ENCODE measurements around the gene CPA5. TPM values are rescaled to one million over a fixed set of nuclear protein-coding genes. Genes with fewer than 3 reads are reported as not detected.

CPA5 gene
- total and polyA plus RNA-seq, 4 experiments from 2014 or later, result 12.3 to 23.7 TPM; not detected in 2

- H3K27ac Mint-ChIP-seq, result no peak overlapping the region
- Histone ChIP-seq H3K4me3 (ENCODE audit: low read length in 2 of 2) (no peak overlapping the region), H3K9me3 (ENCODE audit: control insufficient read depth in 1 of 2, low read length in 2 of 2) (no peaks in the 10 kb centered on the region), H3K27me3 (ENCODE audit: insufficient read depth, low read length) (no peaks in the 10 kb centered on the region), H3K27ac (ENCODE audit: low read depth, low read length) (no peak overlapping the region), H3K36me3 (ENCODE audit: insufficient read depth, low read length) (no peaks in the 10 kb centered on the region), H3K4me1 (ENCODE audit: insufficient read depth, low read length) (peaks cover 22% of the 10 kb centered on the region)
- ChIA-PET POLR2A (ENCODE audit: partially characterized antibody) (no interaction called here), CTCF (ENCODE audit: partially characterized antibody) (interaction anchor here (1.0 kb wide), 1 partner anchor 19 kb away, joined by 3 read pairs; no protein-coding TSS in a partner anchor)
- H3K27me3 Mint-ChIP-seq, result no peaks in the 10 kb centered on the region
- H3K9me3 Mint-ChIP-seq, result no peaks in the 10 kb centered on the region
- no peak overlapping the region for H3K4me3 Mint-ChIP-seq
- H3K4me1 Mint-ChIP-seq, result peaks cover 18 to 28% (median 23%) of the 10 kb centered on the region in 4 donors
- DNase-seq, result no peak
- intact Hi-C loops (cut with micrococcal nuclease), result no loop called here
- peaks cover 2 to 18% of the 10 kb centered on the region in 2 donors for H3K36me3 Mint-ChIP-seq
These were observed 68.6 kb downstream of the CPA5 start for GRCh38 chr7:130413201-130413600.

GRCh38 chr7:130415006-130415405 is 70.4 kb downstream of the CPA5 start:
- H3K27me3 ChIP-seq (ENCODE audit: insufficient read depth, low read length), result no peaks in the 10 kb centered on the region
- Mint-ChIP-seq H3K4me1 (peaks cover 22 to 33% (median 28%) of the 10 kb centered on the region in 4 donors), H3K27ac (peak overlapping the region in 1 of 7 donors; percentile 46), H3K4me3 (peak overlapping the region in 3 of 8 donors; percentile 9 to 55 (median 22)), H3K27me3 (no peaks in the 10 kb centered on the region), H3K36me3 (peaks cover 2 to 18% of the 10 kb centered on the region in 2 donors), H3K9me3 (no peaks in the 10 kb centered on the region)
- intact Hi-C loops (cut with micrococcal nuclease), result no loop called here
- peaks cover 27% of the 10 kb centered on the region for H3K4me1 ChIP-seq (ENCODE audit: insufficient read depth, low read length)
- no peaks in the 10 kb centered on the region for H3K36me3 ChIP-seq (ENCODE audit: insufficient read depth, low read length)
- H3K9me3 ChIP-seq (ENCODE audit: control insufficient read depth in 1 of 2, low read length in 2 of 2), result no peaks in the 10 kb centered on the region
- no peak overlapping the region for H3K4me3 ChIP-seq (ENCODE audit: low read length in 2 of 2)
- no peak overlapping the region for H3K27ac ChIP-seq (ENCODE audit: low read depth, low read length)
- DNase-seq, result peak in 1 of 5 donors; percentile 5
- POLR2A ChIA-PET (ENCODE audit: partially characterized antibody), result no interaction called here
- CTCF ChIA-PET (ENCODE audit: partially characterized antibody), result no interaction called here

GRCh38 chr7:130417213-130417612 is 72.6 kb downstream of the CPA5 start:
- Mint-ChIP-seq H3K27me3 (no peaks in the 10 kb centered on the region), H3K4me1 (peaks cover 24 to 33% (median 28%) of the 10 kb centered on the region in 4 donors), H3K27ac (peak overlapping the region in 5 of 7 donors; percentile 1 to 68 (median 12)), H3K4me3 (peak overlapping the region in 5 of 8 donors; percentile 7 to 74 (median 40)), H3K9me3 (no peaks in the 10 kb centered on the region), H3K36me3 (peaks cover 0 to 11% of the 10 kb centered on the region in 2 donors)
- intact Hi-C loops (cut with micrococcal nuclease), result no loop called here
- peaks cover 28% of the 10 kb centered on the region for H3K4me1 ChIP-seq (ENCODE audit: insufficient read depth, low read length)
- ChIA-PET CTCF (ENCODE audit: partially characterized antibody) (no interaction called here), POLR2A (ENCODE audit: partially characterized antibody) (no interaction called here)
- H3K27ac ChIP-seq (ENCODE audit: low read depth, low read length), result no peak overlapping the region
- no peak for DNase-seq
- H3K27me3 ChIP-seq (ENCODE audit: insufficient read depth, low read length), result no peaks in the 10 kb centered on the region
- H3K36me3 ChIP-seq (ENCODE audit: insufficient read depth, low read length), result no peaks in the 10 kb centered on the region
- H3K4me3 ChIP-seq (ENCODE audit: low read length in 2 of 2), result no peak overlapping the region
- no peaks in the 10 kb centered on the region for H3K9me3 ChIP-seq (ENCODE audit: control insufficient read depth in 1 of 2, low read length in 2 of 2)

GRCh38 chr7:130418306-130418705 is 73.7 kb downstream of the CPA5 start:
- peaks cover 28% of the 10 kb centered on the region for H3K4me1 ChIP-seq (ENCODE audit: insufficient read depth, low read length)
- H3K27ac Mint-ChIP-seq, result no peak overlapping the region
- no peaks in the 10 kb centered on the region for H3K27me3 ChIP-seq (ENCODE audit: insufficient read depth, low read length)
- H3K9me3 ChIP-seq (ENCODE audit: control insufficient read depth in 1 of 2, low read length in 2 of 2), result no peaks in the 10 kb centered on the region
- no peak overlapping the region for H3K4me3 ChIP-seq (ENCODE audit: low read length in 2 of 2)
- H3K4me3 Mint-ChIP-seq, result no peak overlapping the region
- peaks cover 24 to 33% (median 28%) of the 10 kb centered on the region in 4 donors for H3K4me1 Mint-ChIP-seq
- peaks cover 0 to 7% of the 10 kb centered on the region in 2 donors for H3K36me3 Mint-ChIP-seq
- no peaks in the 10 kb centered on the region for H3K27me3 Mint-ChIP-seq
- no peak for DNase-seq
- no peaks in the 10 kb centered on the region for H3K9me3 Mint-ChIP-seq
- intact Hi-C loops (cut with micrococcal nuclease), result no loop called here
- CTCF ChIA-PET (ENCODE audit: partially characterized antibody), result no interaction called here
- H3K36me3 ChIP-seq (ENCODE audit: insufficient read depth, low read length), result no peaks in the 10 kb centered on the region
- H3K27ac ChIP-seq (ENCODE audit: low read depth, low read length), result no peak overlapping the region
- POLR2A ChIA-PET (ENCODE audit: partially characterized antibody), result no interaction called here

Other genes starting within 250 kb of the CPA5 start
- gene TMEM209, start 139.4 kb upstream of the CPA5 start, total RNA-seq, result 10 to 100 TPM; 34.5 to 38.0 TPM
- gene TMEM209, start 139.4 kb upstream of the CPA5 start, polyA plus RNA-seq, result 10 to 100 TPM; 42.4 to 48.8 TPM
- not detected for gene SSMEM1, start 137.0 kb upstream of the CPA5 start, total RNA-seq
- gene SSMEM1, start 137.0 kb upstream of the CPA5 start, polyA plus RNA-seq, result not detected
- not detected for gene CPA2, start 78.0 kb upstream of the CPA5 start, total RNA-seq
- gene CPA2, start 78.0 kb upstream of the CPA5 start, polyA plus RNA-seq, result not detected
- not detected for gene CPA4, start 51.7 kb upstream of the CPA5 start, total RNA-seq
- gene CPA4, start 51.7 kb upstream of the CPA5 start, polyA plus RNA-seq, result not detected
- gene CPA1, start 35.7 kb downstream of the CPA5 start, total RNA-seq, result not detected
- gene CPA1, start 35.7 kb downstream of the CPA5 start, polyA plus RNA-seq, result not detected
- gene CEP41, start 96.2 kb downstream of the CPA5 start, total RNA-seq, result 1 to 10 TPM; 6.0 to 7.3 TPM
- gene CEP41, start 96.2 kb downstream of the CPA5 start, polyA plus RNA-seq, result 10 to 100 TPM; 16.3 to 20.9 TPM
- gene MEST, start 147.3 kb downstream of the CPA5 start, total RNA-seq, result 1 to 10 TPM; 2.3 to 2.8 TPM
- gene MEST, start 147.3 kb downstream of the CPA5 start, polyA plus RNA-seq, result 1 to 10 TPM; 3.5 to 9.6 TPM

Data from CD4-positive, alpha-beta memory T cell (primary cell).